ENCODE data around the gene DUSP12.

- TF ChIP-seq GATA3 (IDR thresholded peaks at IDR 0.05; ENCODE audit: low read depth, low read length) (no peak), GATA2 (IDR thresholded peaks at IDR 0.05; ENCODE audit: low read depth, low read length) (no peak)
Measured at GRCh38 chr1:161791904-161792655, 42.5 kb downstream of the DUSP12 start.

Data from SH-SY5Y (cell line).